ENCODE measurements around the gene GOLGA6A.

- TF ChIP-seq EZH2 (IDR thresholded peaks at IDR 0.05; ENCODE audit: borderline replicate concordance, low read depth, low read length, poor library complexity, severe bottlenecking) (no peak), CTCF (conservative IDR thresholded peaks at IDR 0.05; ENCODE audit: low read depth, low read length) (no peak)
These were observed 50.3 kb downstream of the GOLGA6A start for GRCh38 chr15:74032046-74032445.

Measured in A673 (cell line).